Chondrocyte (in vitro differentiated cells): ENCODE data around the gene IQCK. TPM values are rescaled to one million over a fixed set of nuclear protein-coding genes. Genes with fewer than 3 reads are reported as not detected.

ENCODE experiments used
- DNase-seq: peaks from one replicate; pipeline ENCODE4 v3.0.0; 2021; ENCODE audit warnings: mixed read lengths, low spot score
- H3K27ac Mint-ChIP-seq: one replicate; pipeline ENCODE4 v1.8.0; 2021; ENCODE audit warnings: mild to moderate bottlenecking, moderate library complexity, mixed read lengths; ENCODE audit not compliant: unreplicated experiment
- H3K27me3 Mint-ChIP-seq: 2 replicates; pipeline ENCODE4 v1.8.0; 2021; ENCODE audit warnings: low read depth, mixed read lengths
- H3K36me3 Mint-ChIP-seq: 2 replicates; pipeline ENCODE4 v1.8.0; 2021; ENCODE audit warnings: low read depth, mixed read lengths
- H3K4me1 Mint-ChIP-seq: 2 replicates; pipeline ENCODE4 v1.8.0; 2021; ENCODE audit warnings: low read depth, mild to moderate bottlenecking, mixed read lengths
- H3K4me3 Mint-ChIP-seq: one replicate; pipeline ENCODE4 v1.8.0; 2021; ENCODE audit warnings: mild to moderate bottlenecking, moderate library complexity, mixed read lengths; ENCODE audit not compliant: unreplicated experiment
- H3K9me3 Mint-ChIP-seq: 2 replicates; pipeline ENCODE4 v1.8.0; 2021; ENCODE audit warnings: low read depth, mixed read lengths
- total RNA-seq: library from RNA; stranded (reverse); gene quantifications from 3 replicates; pipeline ENCODE4 v1.2.1, GENCODE V29; 2021
- TF ChIP-seq, protein P1 (sequence below): fragments of 200-600 bp; sonication (generic); IDR thresholded peaks from 2 replicates; pipeline ENCODE4 v1.5.0; 2021; ENCODE audit warnings: antibody characterized with exemption, mild to moderate bottlenecking, moderate library complexity

IQCK gene
- total RNA-seq, 1 donor from 2014 or later = 3.8 TPM

- DNase-seq = no peak
- Mint-ChIP-seq H3K36me3 (no peaks in the 10 kb centered on the region), H3K4me1 (no peaks in the 10 kb centered on the region), H3K27me3 (no peaks in the 10 kb centered on the region), H3K4me3 (no peak overlapping the region), H3K9me3 (no peaks in the 10 kb centered on the region), H3K27ac (no peak overlapping the region)
- TF ChIP-seq, protein P1, sequence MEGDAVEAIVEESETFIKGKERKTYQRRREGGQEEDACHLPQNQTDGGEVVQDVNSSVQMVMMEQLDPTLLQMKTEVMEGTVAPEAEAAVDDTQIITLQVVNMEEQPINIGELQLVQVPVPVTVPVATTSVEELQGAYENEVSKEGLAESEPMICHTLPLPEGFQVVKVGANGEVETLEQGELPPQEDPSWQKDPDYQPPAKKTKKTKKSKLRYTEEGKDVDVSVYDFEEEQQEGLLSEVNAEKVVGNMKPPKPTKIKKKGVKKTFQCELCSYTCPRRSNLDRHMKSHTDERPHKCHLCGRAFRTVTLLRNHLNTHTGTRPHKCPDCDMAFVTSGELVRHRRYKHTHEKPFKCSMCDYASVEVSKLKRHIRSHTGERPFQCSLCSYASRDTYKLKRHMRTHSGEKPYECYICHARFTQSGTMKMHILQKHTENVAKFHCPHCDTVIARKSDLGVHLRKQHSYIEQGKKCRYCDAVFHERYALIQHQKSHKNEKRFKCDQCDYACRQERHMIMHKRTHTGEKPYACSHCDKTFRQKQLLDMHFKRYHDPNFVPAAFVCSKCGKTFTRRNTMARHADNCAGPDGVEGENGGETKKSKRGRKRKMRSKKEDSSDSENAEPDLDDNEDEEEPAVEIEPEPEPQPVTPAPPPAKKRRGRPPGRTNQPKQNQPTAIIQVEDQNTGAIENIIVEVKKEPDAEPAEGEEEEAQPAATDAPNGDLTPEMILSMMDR = no peak
Observed at GRCh38 chr16:19776565-19776964, 58.5 kb downstream of the IQCK start.

DNA sequence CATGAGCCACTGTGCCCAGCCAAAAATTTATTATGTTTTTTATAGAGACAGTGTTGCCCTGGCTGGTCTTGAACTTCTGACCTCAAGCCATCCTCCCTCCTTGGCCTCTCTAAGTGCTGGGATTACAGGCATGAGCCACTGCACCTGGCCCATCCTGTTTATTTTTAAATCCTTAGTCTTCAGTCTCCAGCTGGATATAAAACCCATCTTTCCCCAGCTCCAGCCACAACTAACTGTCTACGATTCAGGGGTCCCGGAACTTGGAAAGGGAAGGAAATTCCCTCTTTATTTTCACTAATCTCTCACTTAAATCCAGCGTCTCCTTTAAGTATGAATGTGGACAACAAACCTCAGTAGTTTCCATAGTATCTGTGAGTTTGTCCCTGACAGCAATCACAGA, 62.2 kb downstream of the IQCK start:
- Mint-ChIP-seq H3K4me1 (no peaks in the 10 kb centered on the region), H3K4me3 (no peak overlapping the region), H3K9me3 (no peaks in the 10 kb centered on the region), H3K27ac (no peak overlapping the region), H3K27me3 (no peaks in the 10 kb centered on the region), H3K36me3 (no peaks in the 10 kb centered on the region)
- no peak for DNase-seq
- TF ChIP-seq, protein P1 = no peak

DNA sequence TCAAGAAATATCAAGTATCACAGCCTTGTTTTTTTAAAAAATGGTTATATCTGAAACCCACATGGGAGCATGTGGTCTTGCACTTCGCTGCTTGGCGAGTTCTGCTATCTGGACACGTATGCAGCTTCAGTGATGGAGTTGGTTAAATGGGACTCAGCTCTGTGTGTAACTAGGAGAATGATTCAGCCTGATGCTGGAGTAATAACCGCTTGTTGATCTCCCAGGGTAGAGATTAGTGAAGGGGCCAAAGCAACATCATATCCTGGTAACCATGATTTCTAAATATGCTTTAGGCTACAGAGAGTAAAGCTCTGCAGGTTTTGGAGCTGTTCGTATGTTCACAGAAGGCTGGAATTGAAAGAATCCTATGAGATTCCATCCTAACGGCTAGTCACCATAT, 63.2 kb downstream of the IQCK start:
- TF ChIP-seq, protein P1 = no peak
- H3K9me3 Mint-ChIP-seq = no peaks in the 10 kb centered on the region
- no peak overlapping the region for H3K27ac Mint-ChIP-seq
- no peaks in the 10 kb centered on the region for H3K36me3 Mint-ChIP-seq
- H3K4me3 Mint-ChIP-seq = no peak overlapping the region
- no peaks in the 10 kb centered on the region for H3K4me1 Mint-ChIP-seq
- H3K27me3 Mint-ChIP-seq = no peaks in the 10 kb centered on the region
- no peak for DNase-seq

DNA sequence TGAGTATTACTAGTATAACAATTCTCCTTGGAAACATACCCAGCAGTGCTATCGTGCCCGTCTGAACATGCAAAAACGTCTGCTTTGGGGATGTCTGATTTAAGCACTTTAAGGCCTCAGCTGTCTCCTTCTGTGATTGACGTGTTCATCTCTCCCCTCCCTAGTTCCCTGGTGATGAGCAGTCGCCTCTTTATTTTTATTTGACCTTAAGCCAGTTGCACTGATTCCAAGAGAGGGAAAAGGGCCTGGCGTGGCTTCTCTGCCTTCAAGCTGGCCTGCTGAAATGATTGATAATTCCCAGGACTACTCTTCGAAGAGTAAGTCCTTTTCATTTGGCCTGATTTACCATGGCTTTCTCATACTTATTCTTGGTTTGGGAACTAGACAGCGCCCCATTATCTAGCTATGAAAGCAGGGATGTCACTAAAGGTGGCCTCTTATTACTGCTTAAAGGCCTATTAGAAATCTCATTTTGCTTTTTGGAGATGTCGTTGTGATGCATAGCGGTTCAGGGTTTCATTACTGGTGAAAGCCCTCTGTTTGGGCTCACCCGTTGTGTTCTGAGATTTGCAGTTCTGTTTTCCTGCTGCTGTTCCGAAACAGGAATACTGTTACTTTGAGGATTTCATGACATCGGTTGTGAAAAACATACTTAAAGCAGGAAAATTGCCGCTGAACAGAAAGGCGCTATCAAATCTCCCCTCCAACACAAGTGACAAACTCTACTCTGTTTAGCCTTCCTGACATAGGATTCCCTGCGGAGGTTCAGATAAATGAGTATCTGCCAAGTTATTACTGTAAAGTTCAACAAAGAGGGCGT, 65.5 kb downstream of the IQCK start:
- no peaks in the 10 kb centered on the region for H3K4me1 Mint-ChIP-seq

GRCh38 chr16:19784183-19784736, 66.2 kb downstream of the IQCK start:
- TF ChIP-seq, protein P1 = no peak
- H3K27me3 Mint-ChIP-seq = no peaks in the 10 kb centered on the region
- no peaks in the 10 kb centered on the region for H3K4me1 Mint-ChIP-seq
- H3K4me3 Mint-ChIP-seq = no peak overlapping the region
- DNase-seq = no peak
- no peaks in the 10 kb centered on the region for H3K36me3 Mint-ChIP-seq
- H3K9me3 Mint-ChIP-seq = no peaks in the 10 kb centered on the region
- H3K27ac Mint-ChIP-seq = no peak overlapping the region

More for the DNA sequence above, 65.5 kb downstream of the IQCK start:
- H3K27me3 Mint-ChIP-seq = no peaks in the 10 kb centered on the region
- no peak overlapping the region for H3K27ac Mint-ChIP-seq
- DNase-seq = no peak
- H3K9me3 Mint-ChIP-seq = no peaks in the 10 kb centered on the region
- no peak overlapping the region for H3K4me3 Mint-ChIP-seq
- no peaks in the 10 kb centered on the region for H3K36me3 Mint-ChIP-seq
- TF ChIP-seq, protein P1 = no peak
